Stimulated activated effector memory CD8-positive, alpha-beta T cell treated with anti-CD3 and anti-CD28 coated beads, Interleukin-12 subunit alpha, Interleukin-12 subunit beta, amount 100 ng/mL, for 72 hours (primary cell): ENCODE measurements around the gene CD163L1.
A peak's percentile ranks its signal among the peaks of the same experiment; 100 is the strongest.
"Not testable (repeated sequence)": the region's sequence is repeated elsewhere in the genome, so short reads cannot be mapped to it uniquely, and the experiment has no call there.

Experiments used
- ATAC-seq: fragments of 150-1000 bp; cut with Tn5 transposase; 2 replicates; pipeline ENCODE4 v1.10.0; 2021
- DNase-seq, 2 donors: peaks; one replicate each; pipeline ENCODE4 v3.0.0; 2021 to 2022; ENCODE audit warnings: low spot score in 2 of 2
- H3K27ac Mint-ChIP-seq: one replicate; pipeline ENCODE4 v1.8.0; 2022; ENCODE audit warnings: mild to moderate bottlenecking, mixed read lengths
- H3K36me3 Mint-ChIP-seq: one replicate; pipeline ENCODE4 v1.8.0; 2022; ENCODE audit warnings: mild to moderate bottlenecking, mixed read lengths
- H3K4me1 Mint-ChIP-seq: one replicate; pipeline ENCODE4 v1.8.0; 2022; ENCODE audit warnings: mixed read lengths
- H3K4me3 Mint-ChIP-seq: one replicate; pipeline ENCODE4 v1.8.0; 2022; ENCODE audit warnings: mild to moderate bottlenecking, mixed read lengths
- H3K9me3 Mint-ChIP-seq: one replicate; pipeline ENCODE4 v1.8.0; 2022; ENCODE audit warnings: mixed read lengths

Gene CD163L1

DNA sequence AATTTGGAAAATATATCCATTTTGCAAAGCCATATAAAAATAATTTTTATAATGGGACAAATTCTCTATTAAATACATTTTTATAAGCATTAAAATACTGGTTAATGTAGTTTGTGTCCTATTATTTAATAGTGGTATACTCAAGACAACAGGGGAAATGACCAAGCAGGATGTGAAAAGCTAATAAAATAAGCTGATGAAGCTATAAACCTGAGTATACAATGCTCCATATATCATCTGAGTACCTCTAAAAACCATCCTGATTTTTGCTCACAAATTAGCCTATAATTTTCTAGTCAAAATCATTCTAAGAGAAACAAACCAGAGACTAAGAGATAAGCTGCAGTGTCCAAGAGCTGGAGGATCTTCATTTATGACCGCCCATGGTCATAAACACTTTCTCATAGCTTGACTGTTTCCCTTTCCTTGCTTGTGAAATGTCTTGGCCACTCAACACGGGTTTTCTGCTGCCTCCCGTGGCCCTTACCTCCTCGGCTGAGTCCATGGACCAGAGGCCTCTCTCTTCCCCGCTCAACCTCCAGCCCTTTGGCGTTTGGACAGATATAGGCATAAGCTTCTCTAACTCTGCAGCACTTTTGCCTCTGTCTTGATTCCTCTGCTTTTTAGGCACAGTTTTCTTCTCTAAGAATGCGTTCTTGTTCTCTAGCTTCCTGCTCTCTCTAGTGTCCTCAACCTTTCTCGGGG is 5.5 kb downstream of the CD163L1 start:
- not testable (repeated sequence) for DNase-seq, H3K9me3 Mint-ChIP-seq, H3K27ac Mint-ChIP-seq, ATAC-seq, H3K4me3 Mint-ChIP-seq, H3K36me3 Mint-ChIP-seq, H3K4me1 Mint-ChIP-seq

DNA sequence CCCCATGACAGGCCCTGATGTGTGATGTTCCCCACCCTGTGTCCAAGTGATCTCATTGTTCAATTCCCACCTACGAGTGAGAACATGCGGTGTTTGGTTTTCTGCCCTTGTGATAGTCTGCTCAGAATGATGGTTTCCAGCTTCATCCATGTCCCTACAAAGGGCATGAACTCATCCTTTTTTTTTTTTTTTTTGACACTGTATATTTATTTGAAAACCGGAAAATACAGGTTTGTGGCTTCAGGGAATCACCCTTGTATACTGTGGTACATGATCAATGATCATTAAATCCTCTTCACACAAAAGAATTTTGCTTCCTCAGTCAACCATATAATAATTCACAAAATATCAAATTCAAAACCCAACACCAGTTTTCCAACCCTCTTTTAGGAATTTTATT is 6.5 kb downstream of the CD163L1 start:
- not testable (repeated sequence) for H3K4me1 Mint-ChIP-seq, ATAC-seq, H3K4me3 Mint-ChIP-seq, H3K9me3 Mint-ChIP-seq, H3K27ac Mint-ChIP-seq, H3K36me3 Mint-ChIP-seq, DNase-seq

DNA sequence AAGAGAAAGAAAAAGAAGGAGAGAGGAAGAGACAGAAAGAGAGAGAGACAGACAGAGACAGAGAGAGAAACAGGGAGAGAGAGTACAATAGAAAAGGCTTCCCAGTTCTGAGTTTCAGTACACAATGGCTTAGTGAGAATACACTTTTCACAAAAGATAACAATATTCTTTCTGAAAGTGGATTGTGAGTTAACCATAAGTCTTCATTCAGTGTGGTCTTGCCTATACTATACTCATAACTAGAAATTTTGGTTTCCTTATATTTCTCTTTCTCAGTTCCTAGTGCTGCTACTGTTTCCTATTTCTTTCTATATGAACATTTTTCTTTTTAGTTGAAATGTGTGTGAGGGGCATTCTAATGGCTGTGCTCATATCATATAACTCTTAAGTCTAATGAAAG is 9.3 kb downstream of the CD163L1 start:
- no peak overlapping the region for H3K4me3 Mint-ChIP-seq
- ATAC-seq (peak; percentile 67), DNase-seq (no peak)
- peaks cover 3% of the 10 kb centered on the region for H3K4me1 Mint-ChIP-seq
- H3K27ac Mint-ChIP-seq = no peak overlapping the region
- no peaks in the 10 kb centered on the region for H3K36me3 Mint-ChIP-seq
- no peaks in the 10 kb centered on the region for H3K9me3 Mint-ChIP-seq

DNA sequence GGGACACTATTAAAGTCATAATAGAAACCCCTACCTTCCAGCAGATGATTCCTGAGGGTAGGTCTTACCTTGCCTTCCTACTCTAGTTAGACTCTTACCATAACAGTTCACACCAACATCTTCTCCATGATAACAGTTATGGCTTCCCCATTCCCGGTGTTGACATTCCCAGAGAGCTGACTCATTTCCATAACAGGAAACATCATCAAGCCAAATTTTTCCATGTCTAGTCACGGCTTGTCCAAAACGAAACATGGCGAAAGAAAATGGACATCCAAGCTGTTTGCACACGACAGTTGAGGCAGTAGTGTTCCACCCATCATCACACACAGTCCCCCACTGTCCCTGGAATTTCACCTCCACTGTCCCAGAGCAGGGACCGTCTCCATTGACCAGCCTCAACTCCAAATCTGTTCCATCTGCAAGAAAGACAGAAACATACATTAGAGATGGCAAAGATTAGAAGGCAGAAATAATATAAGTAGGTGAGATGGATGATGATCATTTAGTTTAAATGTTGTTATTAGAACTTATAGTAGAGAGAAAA is 10.6 kb downstream of the CD163L1 start:
- no peak overlapping the region for H3K4me3 Mint-ChIP-seq
- H3K27ac Mint-ChIP-seq = no peak overlapping the region
- no peaks in the 10 kb centered on the region for H3K4me1 Mint-ChIP-seq
- DNase-seq = no peak
- H3K9me3 Mint-ChIP-seq = no peaks in the 10 kb centered on the region
- H3K36me3 Mint-ChIP-seq = no peaks in the 10 kb centered on the region
- no peak for ATAC-seq

DNA sequence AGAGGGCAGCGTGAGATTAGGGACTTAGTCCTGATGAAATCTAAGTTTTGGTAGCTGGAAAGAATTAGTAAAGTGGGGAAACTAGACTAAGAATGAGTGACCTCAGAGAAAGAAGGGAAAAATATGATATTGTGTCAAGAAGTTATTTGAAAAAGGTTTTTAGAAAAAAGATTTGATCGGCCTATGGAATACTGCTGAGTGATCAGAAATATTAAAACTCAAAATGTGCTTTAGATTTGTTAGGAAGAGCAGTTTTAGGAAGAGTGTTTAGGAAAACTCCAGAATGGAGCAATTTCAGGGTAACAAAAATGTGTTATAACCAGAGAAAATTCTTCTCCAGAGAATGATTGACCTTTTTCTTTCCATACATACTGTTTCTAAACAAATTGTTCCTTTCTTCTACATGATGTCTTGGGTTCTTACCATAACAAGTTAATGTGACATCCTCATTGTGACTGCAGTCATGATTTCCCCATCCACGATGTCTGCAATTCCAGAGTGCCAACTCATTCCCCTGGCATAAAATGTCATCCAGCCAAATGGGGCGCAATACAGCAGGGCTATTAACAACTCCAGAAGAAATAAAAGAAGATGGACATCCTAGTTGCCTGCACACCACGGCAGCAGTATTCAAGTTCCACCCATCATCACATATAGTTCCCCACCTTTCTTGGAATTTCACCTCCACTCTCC is 11.8 kb downstream of the CD163L1 start:
- H3K27ac Mint-ChIP-seq = no peak overlapping the region
- no peaks in the 10 kb centered on the region for H3K9me3 Mint-ChIP-seq
- H3K36me3 Mint-ChIP-seq = no peaks in the 10 kb centered on the region
- no peak for DNase-seq
- H3K4me1 Mint-ChIP-seq = no peaks in the 10 kb centered on the region
- ATAC-seq = no peak
- H3K4me3 Mint-ChIP-seq = no peak overlapping the region

DNA sequence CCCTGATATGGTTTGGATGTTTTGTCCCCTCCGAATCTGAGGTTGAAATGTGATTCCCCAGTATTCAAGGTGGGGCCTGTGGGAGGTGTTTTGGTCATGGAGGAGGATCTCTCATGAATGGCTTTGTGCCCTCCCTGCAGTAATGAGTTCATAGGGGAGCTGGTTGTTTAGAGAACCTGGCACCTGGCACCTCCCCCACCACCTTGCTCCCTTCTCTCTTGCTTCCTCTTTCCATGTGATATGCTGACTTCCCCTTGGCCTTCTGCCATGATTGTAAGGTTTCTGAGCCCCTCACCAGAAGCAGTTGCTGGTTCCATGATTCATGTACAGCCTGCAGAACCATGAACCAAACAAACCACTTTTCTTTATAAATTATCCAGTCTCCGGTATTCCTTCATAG is 32.6 kb downstream of the CD163L1 start:
- Mint-ChIP-seq H3K4me3 (no peak overlapping the region), H3K4me1 (no peaks in the 10 kb centered on the region), H3K27ac (no peak overlapping the region), H3K9me3 (no peaks in the 10 kb centered on the region), H3K36me3 (no peaks in the 10 kb centered on the region)
- ATAC-seq (no peak), DNase-seq (no peak)

DNA sequence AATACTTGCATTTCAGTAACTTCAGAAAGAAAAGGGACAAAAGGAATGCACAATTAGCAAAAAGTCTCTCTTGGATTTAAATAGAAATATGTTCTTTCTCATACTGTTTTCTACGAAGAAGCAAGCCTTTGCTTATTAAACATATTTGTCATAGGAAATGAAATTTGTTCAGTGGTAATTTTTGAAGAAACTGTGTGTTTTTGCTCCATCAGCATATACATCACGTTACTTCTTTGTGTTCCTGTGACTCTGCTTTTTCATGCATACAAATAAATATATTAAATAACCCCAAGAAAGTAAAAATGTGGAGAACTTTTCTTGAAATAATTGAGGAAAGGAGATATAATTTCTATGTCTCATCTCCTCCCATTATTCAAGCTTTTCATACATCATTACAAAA is 39.7 kb downstream of the CD163L1 start:
- H3K36me3 Mint-ChIP-seq = no peaks in the 10 kb centered on the region
- ATAC-seq = no peak
- H3K4me3 Mint-ChIP-seq = no peak overlapping the region

DNA sequence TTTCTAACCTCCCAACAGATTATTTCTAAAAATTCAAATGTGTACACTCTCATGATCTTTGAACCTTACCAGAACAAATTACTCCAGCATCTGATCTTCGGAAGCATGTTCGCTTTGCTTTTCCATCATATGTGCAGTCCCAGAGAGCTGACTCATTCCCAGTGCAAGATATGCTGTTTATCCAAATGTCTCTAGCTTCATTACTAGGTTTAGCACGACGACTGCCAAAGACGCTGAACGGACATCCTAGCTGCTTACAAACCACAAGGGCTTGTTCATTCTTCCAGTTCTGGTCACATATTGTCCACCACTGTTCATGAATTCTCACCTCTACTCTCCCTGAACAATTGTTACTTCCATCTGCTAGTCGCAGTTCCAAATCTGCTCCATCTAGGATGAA is 40.5 kb downstream of the CD163L1 start:
- ATAC-seq (no peak), DNase-seq (no peak)
- H3K9me3 Mint-ChIP-seq = no peaks in the 10 kb centered on the region
- no peak overlapping the region for H3K4me3 Mint-ChIP-seq
- H3K4me1 Mint-ChIP-seq = no peaks in the 10 kb centered on the region
- no peak overlapping the region for H3K27ac Mint-ChIP-seq
- no peaks in the 10 kb centered on the region for H3K36me3 Mint-ChIP-seq

More for the DNA sequence above, 39.7 kb downstream of the CD163L1 start:
- H3K27ac Mint-ChIP-seq = no peak overlapping the region
- H3K9me3 Mint-ChIP-seq = no peaks in the 10 kb centered on the region
- H3K4me1 Mint-ChIP-seq = no peaks in the 10 kb centered on the region
- DNase-seq = no peak

DNA sequence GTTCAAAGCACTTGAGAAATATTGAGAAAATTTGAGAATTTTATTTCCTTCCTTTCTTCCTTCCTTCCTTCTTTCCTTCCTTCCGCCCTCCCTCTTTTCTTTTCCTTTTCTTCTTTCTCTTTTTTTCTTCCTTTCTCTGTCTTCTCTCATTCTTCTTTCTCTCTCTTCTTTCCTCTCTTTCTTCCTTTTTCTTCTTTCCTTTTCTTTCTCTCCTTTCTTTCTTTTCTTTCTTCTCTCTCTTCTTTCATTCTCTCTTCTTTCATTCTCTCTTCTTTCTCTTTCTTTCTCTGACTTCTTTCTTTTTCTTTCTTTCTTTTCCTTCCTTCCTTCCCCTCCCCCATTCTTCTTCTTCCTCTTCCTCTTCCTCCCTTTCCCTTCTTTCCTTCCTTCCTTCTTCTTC is 44.9 kb downstream of the CD163L1 start:
- no peaks in the 10 kb centered on the region for H3K36me3 Mint-ChIP-seq
- no peaks in the 10 kb centered on the region for H3K4me1 Mint-ChIP-seq
- no peaks in the 10 kb centered on the region for H3K9me3 Mint-ChIP-seq
- H3K27ac Mint-ChIP-seq = no peak overlapping the region
- ATAC-seq (no peak), DNase-seq (no peak)
- H3K4me3 Mint-ChIP-seq = no peak overlapping the region

DNA sequence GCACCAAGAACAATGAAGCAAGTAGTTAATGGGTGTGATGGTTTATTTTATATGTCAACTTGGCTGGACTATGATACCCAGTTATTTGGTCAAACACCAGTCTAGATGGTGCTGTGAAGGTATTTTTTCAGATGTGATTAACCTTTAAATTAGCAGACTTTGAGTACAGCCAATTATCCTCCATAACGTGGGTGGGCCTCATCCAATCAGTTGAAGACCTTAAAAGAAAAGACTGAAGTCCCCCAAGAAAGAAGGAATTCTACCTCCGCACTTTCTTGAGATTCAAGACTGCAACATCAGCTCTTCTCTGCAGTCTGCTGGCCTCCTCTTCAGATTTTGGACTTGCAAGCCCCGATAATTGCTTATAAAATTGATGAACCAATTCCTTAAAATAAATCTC is 47.5 kb downstream of the CD163L1 start:
- ATAC-seq (no peak), DNase-seq (no peak)
- Mint-ChIP-seq H3K9me3 (peaks cover 3% of the 10 kb centered on the region), H3K4me1 (no peaks in the 10 kb centered on the region), H3K27ac (no peak overlapping the region), H3K36me3 (no peaks in the 10 kb centered on the region), H3K4me3 (no peak overlapping the region)

DNA sequence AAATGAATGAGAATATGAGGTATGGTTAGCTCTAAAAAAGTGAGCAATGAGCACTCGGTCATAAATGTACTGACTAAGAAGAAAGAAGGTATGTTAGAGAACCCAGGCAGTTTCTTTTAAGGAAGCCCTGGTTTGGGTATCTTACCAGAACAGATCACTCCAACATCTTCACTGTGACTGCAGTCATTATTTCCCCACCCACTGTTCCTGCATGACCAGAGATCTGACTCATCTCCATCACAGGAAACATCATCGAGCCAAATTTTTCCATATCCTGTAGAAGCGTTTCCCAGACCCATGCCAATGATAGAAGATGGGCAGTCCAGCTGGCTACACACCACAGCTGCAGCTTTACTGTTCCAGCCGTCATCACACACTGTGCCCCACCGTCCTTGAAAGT is 48.0 kb downstream of the CD163L1 start:
- Mint-ChIP-seq H3K4me1 (no peaks in the 10 kb centered on the region), H3K36me3 (no peaks in the 10 kb centered on the region), H3K4me3 (no peak overlapping the region), H3K27ac (no peak overlapping the region), H3K9me3 (peaks cover 3% of the 10 kb centered on the region)
- no peak for ATAC-seq
- no peak for DNase-seq

DNA sequence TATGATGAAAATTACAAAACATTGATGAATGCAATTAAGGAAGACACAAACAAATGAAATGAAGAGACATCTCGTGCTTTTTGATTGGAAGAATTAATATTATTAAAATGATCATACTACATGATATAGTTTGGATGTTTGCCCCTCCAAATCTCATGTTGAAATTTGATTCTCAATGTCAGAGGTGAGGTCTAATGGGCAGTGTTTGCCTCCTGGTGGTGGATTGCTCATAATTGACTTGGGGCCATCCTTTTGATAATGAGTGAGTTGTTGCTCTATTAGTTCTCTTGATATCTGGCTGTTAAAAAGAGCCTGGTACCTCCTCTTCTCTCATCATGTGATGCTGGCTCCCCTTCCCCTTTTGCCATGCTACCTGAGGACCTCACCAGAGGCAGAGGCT is 56.7 kb downstream of the CD163L1 start:
- Mint-ChIP-seq H3K36me3 (no peaks in the 10 kb centered on the region), H3K9me3 (peaks cover 7% of the 10 kb centered on the region), H3K4me1 (no peaks in the 10 kb centered on the region), H3K4me3 (no peak overlapping the region), H3K27ac (no peak overlapping the region)
- ATAC-seq (no peak), DNase-seq (no peak)

DNA sequence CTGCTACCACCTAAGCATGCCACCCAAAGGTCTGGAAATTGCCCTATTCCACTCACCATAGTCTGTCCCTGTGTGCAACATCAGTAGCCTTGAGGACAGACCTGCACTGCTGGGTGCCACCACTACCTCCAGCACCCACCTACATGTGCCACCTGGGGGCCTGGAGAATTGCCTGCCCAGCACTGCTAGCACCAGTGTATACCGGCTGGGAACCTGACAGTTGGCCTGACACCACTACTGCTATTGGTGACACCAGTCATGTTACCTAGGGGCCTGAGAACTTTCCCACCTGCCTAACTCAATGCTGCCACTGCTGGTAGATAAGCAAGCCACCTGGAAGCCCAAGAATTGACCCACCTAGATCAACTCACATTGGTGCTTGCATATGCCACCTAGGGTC is 60.8 kb downstream of the CD163L1 start:
- H3K4me3 Mint-ChIP-seq = no peak overlapping the region
- DNase-seq (no peak), ATAC-seq (no peak)
- H3K4me1 Mint-ChIP-seq = no peaks in the 10 kb centered on the region
- H3K27ac Mint-ChIP-seq = no peak overlapping the region
- H3K9me3 Mint-ChIP-seq = peaks cover 6% of the 10 kb centered on the region
- no peaks in the 10 kb centered on the region for H3K36me3 Mint-ChIP-seq

DNA sequence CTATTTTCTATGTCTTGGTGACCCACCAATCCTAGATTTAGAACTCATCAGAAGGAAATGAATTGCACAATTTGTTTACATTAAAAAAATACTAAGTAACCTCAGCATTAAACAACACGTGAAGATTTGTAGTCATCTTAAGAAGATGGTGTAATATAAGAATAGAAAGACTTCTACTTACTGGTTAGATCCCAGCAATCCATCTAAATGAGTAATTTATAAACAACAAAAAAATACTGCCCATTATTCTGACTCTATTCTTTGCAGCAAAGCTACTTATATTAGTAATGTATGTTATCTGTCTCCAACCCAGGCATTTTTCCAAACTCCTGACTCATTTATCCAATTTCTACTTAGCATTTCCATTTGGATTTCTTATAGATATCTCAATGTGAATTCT is 67.8 kb downstream of the CD163L1 start:
- no peak for DNase-seq
- no peak for ATAC-seq
- Mint-ChIP-seq H3K9me3 (no peaks in the 10 kb centered on the region), H3K4me3 (no peak overlapping the region), H3K27ac (no peak overlapping the region), H3K36me3 (no peaks in the 10 kb centered on the region), H3K4me1 (no peaks in the 10 kb centered on the region)

DNA sequence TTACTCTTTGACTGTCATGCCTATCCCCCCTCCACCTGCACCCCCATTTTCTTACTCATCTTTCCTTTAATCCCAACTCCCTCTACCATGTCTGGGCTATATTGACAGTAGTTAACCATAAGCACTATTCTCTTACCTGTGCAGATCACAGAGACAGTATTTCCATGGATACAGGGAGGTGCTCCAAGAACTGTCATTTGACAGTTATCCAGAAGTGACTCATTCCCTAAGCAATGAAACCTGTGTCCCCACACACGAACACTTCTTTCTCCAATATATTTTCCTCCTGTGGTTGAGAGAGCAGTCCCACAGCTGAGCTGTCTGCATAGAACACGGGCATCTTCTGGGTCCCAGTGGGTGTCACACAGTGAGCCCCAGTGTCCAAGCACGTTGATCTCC is 68.8 kb downstream of the CD163L1 start:
- no peak for DNase-seq
- no peak overlapping the region for H3K27ac Mint-ChIP-seq
- H3K4me3 Mint-ChIP-seq = no peak overlapping the region
- H3K9me3 Mint-ChIP-seq = no peaks in the 10 kb centered on the region
- no peak for ATAC-seq
- H3K36me3 Mint-ChIP-seq = no peaks in the 10 kb centered on the region
- H3K4me1 Mint-ChIP-seq = no peaks in the 10 kb centered on the region

DNA sequence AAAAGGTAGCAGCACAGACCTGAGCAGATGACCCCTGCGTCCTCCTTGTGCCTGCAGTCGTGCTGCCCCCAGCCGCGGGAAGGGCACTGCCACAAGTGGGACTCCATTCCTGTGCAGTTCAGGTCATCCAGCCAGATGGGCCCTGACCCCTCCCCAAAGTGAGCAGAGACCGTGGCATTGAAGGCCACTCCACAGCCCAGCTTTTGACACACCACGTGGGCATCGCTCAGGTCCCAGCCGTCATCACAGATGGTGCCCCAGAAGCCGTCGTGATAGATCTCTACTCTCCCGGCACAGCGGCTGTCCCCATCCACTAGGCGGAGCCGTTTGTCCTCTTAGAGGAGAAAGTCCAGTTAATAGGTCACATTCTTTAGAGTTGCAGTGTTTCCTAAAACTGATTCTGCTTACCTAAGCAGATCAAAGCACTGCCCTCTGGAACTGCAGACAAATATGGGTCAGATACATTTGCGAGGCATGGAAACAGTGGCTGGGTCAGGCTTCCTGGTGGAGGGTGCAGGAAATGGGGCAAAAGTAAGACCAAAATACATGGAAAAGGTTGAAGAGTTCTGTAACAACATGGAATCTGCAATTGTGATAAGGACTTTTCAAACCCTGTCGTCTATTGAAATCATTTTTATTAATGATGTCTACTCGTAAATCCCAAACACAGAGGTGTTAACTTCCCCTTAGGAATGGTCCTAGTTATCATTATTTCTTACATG is 69.4 kb downstream of the CD163L1 start:
- no peaks in the 10 kb centered on the region for H3K9me3 Mint-ChIP-seq
- no peak overlapping the region for H3K27ac Mint-ChIP-seq
- H3K4me1 Mint-ChIP-seq = no peaks in the 10 kb centered on the region
- no peak overlapping the region for H3K4me3 Mint-ChIP-seq
- DNase-seq = no peak
- H3K36me3 Mint-ChIP-seq = no peaks in the 10 kb centered on the region
- peak; percentile 49 for ATAC-seq
